OCI-LY7 (cell line): ENCODE data around the gene PRIMPOL. TPM values are rescaled to one million over a fixed set of nuclear protein-coding genes. Genes with fewer than 3 reads are reported as not detected.
"Not testable (repeated sequence)": the region's sequence is repeated elsewhere in the genome, so short reads cannot be mapped to it uniquely, and the experiment has no call there.

Source experiments
- BruUV-seq: library from RNA; stranded (reverse); fragments of 400-500 nt; replicated peaks from 2 replicates; lab custom pipeline; 2021; lab: Mats Ljungman, UMichigan
- CTCF ChIA-PET: fragments of 300-600 bp; sonication (Branson Sonifier 250); formaldehyde crosslinking; loops from one replicate; lab custom pipeline; 2022; ENCODE audit warnings: antibody characterized with exemption; ENCODE audit not compliant: unreplicated experiment; lab: Charles Lee
- POLR2A ChIA-PET: fragments of 300-600 bp; sonication (Branson Sonifier 250); formaldehyde crosslinking; loops from one replicate; lab custom pipeline; 2022; ENCODE audit warnings: antibody characterized with exemption; lab: Charles Lee
- DNase-seq: peaks from one replicate; pipeline ENCODE4 v3.0.0-alpha.2; 2015; ENCODE audit warnings: low spot score
- H2AFZ ChIP-seq: fragments of 200-600 bp; sonication (generic), shearing (Covaris generic); 2 replicates; pipeline ENCODE4 v1.6.1; 2014; ENCODE audit warnings: mild to moderate bottlenecking, antibody characterized with exemption, low read length, moderate library complexity
- H3K27ac ChIP-seq: fragments of 200-600 bp; sonication (generic); 2 replicates; pipeline ENCODE4 v1.5.1; 2014; ENCODE audit warnings: mixed run types, low read depth, mild to moderate bottlenecking, moderate library complexity, low read length, inconsistent platforms; ENCODE audit not compliant: poor library complexity, severe bottlenecking
- H3K36me3 ChIP-seq: fragments of 200-600 bp; sonication (generic); 2 replicates; pipeline ENCODE4 v1.6.1; 2014; ENCODE audit warnings: mild to moderate bottlenecking, antibody characterized with exemption, low read length, moderate library complexity, mixed read lengths; ENCODE audit not compliant: insufficient read depth
- H3K4me1 ChIP-seq: fragments of 200-600 bp; sonication (generic); 2 replicates; pipeline ENCODE4 v1.5.1; 2014; ENCODE audit warnings: mild to moderate bottlenecking, low read length; ENCODE audit not compliant: insufficient read depth, poor library complexity, severe bottlenecking
- H3K4me2 ChIP-seq: fragments of 200-600 bp; sonication (generic); 2 replicates; pipeline ENCODE4 v1.6.1; 2014; ENCODE audit warnings: mild to moderate bottlenecking, low read length
- H3K4me3 ChIP-seq: fragments of 200-600 bp; sonication (generic); 2 replicates; pipeline ENCODE4 v1.5.1; 2014; ENCODE audit warnings: mild to moderate bottlenecking, low read depth, low read length; ENCODE audit not compliant: poor library complexity, severe bottlenecking
- H3K79me2 ChIP-seq: fragments of 200-600 bp; sonication (generic); 2 replicates; pipeline ENCODE4 v1.6.1; 2016; ENCODE audit warnings: low read depth, mild to moderate bottlenecking, low read length, moderate library complexity, mixed read lengths; ENCODE audit not compliant: insufficient read depth
- H3K9me2 ChIP-seq: fragments of 200-600 bp; sonication (generic); 2 replicates; pipeline ENCODE4 v1.6.1; 2016; ENCODE audit warnings: mild to moderate bottlenecking, low read length, mixed read lengths; ENCODE audit not compliant: insufficient read depth
- H3K9me3 ChIP-seq: fragments of 200-600 bp; sonication (generic); 2 replicates; pipeline ENCODE4 v1.6.1; 2014; ENCODE audit warnings: mild to moderate bottlenecking, mixed run types, low read length, mixed read lengths
- H4K20me1 ChIP-seq: fragments of 200-600 bp; sonication (generic); 2 replicates; pipeline ENCODE4 v1.6.1; 2014; ENCODE audit warnings: mild to moderate bottlenecking, antibody characterized with exemption, low read length, moderate library complexity, mixed read lengths; ENCODE audit not compliant: insufficient read depth
- EZH2phosphoT487 ChIP-seq: fragments of 200-600 bp; sonication (generic); IDR thresholded peaks from 2 replicates; pipeline ENCODE4 v1.6.1; 2018; ENCODE audit warnings: low read depth, borderline replicate concordance, mild to moderate bottlenecking, mixed run types, antibody characterized with exemption, low read length, moderate library complexity, mixed read lengths
- intact Hi-C: fragments of 100-400 bp; cut with micrococcal nuclease; formaldehyde crosslinking; loops from one replicate; pipeline ENCODE4 v1.10.0; 2022; ENCODE audit not compliant: unreplicated experiment
- total RNA-seq, 2 experiments: library from RNA; depleted of rRNA in 1 of 2; stranded (reverse); fragments of >200 nt in 1 of 2; shearing (Covaris generic) in 1 of 2; gene quantifications; 2 replicates each; pipeline ENCODE4 v1.2.3, GENCODE V29; 2014 to 2022
- TF ChIP-seq, protein P1 (sequence below): fragments of 200-600 bp; sonication (generic); conservative IDR thresholded peaks from 2 replicates; pipeline ENCODE4 v1.5.1; 2014; ENCODE audit warnings: mild to moderate bottlenecking, antibody characterized with exemption, low read length, moderate library complexity, mixed read lengths

PRIMPOL gene
- total RNA-seq, 2 experiments from 2014 or later, result 8.8 to 23.4 TPM

DNA sequence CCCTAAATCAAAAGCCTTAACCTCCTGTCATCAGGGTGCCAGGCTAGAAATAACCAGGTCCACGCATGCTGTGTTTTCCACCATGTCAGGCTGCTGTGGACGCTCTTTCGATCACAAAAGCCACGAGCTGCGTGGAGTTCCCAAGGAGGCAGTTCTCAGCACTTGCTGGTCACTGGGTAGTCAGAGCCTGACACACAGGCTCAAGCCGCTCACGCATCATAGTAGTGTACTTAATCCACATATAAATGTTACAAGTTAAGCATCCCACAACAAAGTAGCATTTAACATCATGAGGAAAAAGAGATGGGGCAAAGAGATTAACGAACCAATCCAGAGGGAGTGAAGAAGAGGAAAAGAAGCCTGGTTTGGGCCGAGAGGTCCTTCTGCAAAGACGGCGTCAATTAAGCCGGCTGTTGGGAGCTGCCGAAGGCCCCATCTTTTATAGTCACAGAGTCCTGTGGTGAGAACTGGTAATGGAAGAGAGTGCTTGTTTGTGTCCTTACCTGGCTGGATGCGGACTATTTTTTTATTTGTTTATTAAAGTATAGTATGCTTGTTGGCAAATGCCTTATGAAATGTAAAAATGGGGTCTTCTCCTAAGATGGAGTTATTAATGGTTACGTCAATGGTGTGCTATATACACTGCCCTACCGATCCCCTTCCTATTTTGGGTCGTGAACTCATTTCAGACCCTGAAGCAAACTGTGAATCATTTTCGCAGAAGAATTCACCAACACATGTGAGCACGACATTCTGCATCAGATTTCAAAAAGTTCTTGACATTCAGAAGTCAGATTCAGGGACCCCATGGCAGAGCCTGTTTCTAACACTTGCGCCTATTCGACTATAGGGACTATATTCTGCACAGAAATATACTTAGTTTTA is 675 bp downstream of the PRIMPOL start:
- H3K79me2 ChIP-seq, result peaks cover 47% of the 10 kb centered on the region
- peak overlapping the region; percentile 68 for H2AFZ ChIP-seq
- peak overlapping the region; percentile 93 for H3K4me3 ChIP-seq
- ChIA-PET CTCF (interaction anchor here (0.6 kb wide), 9 partner anchors 22 to 666 kb away, joined by 3 to 7 read pairs (median 4); no protein-coding TSS in a partner anchor), POLR2A (interaction anchor here (0.5 to 1.9 kb wide), 18 partner anchors 10 to 1079 kb away, joined by 3 to 18 read pairs (median 3); partner anchors contain the start of gene CENPU)
- peak overlapping the region; percentile 44 for H3K27ac ChIP-seq
- H3K9me2 ChIP-seq, result no peaks in the 10 kb centered on the region
- H3K4me1 ChIP-seq, result peaks cover 36% of the 10 kb centered on the region
- peak overlapping the region; percentile 79 for H3K4me2 ChIP-seq
- TF ChIP-seq, protein P1, sequence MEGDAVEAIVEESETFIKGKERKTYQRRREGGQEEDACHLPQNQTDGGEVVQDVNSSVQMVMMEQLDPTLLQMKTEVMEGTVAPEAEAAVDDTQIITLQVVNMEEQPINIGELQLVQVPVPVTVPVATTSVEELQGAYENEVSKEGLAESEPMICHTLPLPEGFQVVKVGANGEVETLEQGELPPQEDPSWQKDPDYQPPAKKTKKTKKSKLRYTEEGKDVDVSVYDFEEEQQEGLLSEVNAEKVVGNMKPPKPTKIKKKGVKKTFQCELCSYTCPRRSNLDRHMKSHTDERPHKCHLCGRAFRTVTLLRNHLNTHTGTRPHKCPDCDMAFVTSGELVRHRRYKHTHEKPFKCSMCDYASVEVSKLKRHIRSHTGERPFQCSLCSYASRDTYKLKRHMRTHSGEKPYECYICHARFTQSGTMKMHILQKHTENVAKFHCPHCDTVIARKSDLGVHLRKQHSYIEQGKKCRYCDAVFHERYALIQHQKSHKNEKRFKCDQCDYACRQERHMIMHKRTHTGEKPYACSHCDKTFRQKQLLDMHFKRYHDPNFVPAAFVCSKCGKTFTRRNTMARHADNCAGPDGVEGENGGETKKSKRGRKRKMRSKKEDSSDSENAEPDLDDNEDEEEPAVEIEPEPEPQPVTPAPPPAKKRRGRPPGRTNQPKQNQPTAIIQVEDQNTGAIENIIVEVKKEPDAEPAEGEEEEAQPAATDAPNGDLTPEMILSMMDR, result no peak
- no peak for TF ChIP-seq EZH2phosphoT487
- DNase-seq, result peak; percentile 27
- H3K9me3 ChIP-seq, result no peaks in the 10 kb centered on the region
- H3K36me3 ChIP-seq, result peaks cover 28% of the 10 kb centered on the region
- intact Hi-C loops, result loop anchor here (1.0 to 10.0 kb wide), 10 partner anchors 84 to 1542 kb away; partner anchors contain the start of genes CDKN2AIP, CENPU, CYP4V2 and IRF2
- TSS peak; percentile 95 for BruUV-seq
- peaks cover 17% of the 10 kb centered on the region for H4K20me1 ChIP-seq

DNA sequence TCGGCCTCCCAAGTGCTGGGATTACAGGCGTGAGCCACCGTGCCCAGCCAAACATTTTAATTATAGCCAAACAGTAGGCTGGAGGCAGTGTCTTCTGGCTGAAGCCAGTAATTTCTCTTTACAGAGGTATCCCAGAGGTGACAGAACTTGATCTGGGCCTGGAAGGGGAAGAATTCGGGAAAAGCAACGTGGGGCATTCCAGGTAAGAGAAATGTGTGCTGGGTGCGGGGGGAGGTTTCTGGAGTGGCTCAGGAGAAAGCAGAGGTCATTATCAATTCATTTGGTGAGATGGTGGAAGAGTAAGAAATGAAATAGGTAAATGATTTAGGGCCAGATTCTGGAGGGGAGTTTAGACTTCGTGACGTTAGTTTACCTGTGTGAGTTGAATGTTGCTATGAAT is 2.4 kb downstream of the PRIMPOL start:
- intact Hi-C loops, result no loop called here
- no peak overlapping the region for H3K4me2 ChIP-seq
- H2AFZ ChIP-seq, result no peak overlapping the region
- H3K4me3 ChIP-seq, result no peak overlapping the region
- no TSS peak for BruUV-seq
- no peak overlapping the region for H3K27ac ChIP-seq
- ChIA-PET CTCF (no interaction called here), POLR2A (no interaction called here)
- no peaks in the 10 kb centered on the region for H3K9me3 ChIP-seq
- H3K9me2 ChIP-seq, result no peaks in the 10 kb centered on the region
- H3K36me3 ChIP-seq, result peaks cover 16% of the 10 kb centered on the region; the same call in 1 of the 2 replicates
- peaks cover 30% of the 10 kb centered on the region for H3K79me2 ChIP-seq
- peaks cover 12% of the 10 kb centered on the region for H4K20me1 ChIP-seq
- DNase-seq, result no peak
- TF ChIP-seq EZH2phosphoT487, result no peak
- TF ChIP-seq, protein P1, result no peak
- peaks cover 19% of the 10 kb centered on the region for H3K4me1 ChIP-seq

DNA sequence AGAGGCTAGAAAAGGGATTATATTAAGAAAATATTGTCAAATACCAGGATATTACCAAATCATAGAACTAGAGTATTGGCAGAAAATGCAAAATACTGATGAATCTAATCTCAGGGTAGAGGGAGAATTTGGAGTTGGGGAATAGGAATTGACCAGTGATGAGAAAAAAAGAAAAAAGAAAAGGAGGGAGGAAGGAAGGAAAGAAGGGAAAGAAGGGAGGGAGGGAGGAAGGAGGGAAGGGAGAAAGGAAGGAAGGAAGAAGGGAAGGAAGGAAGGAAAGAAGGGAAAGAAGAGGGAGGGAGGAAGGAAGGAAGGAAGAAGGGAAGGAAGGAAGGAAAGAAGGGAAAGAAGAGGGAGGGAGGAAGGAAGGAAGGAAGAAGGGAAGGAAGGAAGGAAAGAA is 3.1 kb downstream of the PRIMPOL start:
- intact Hi-C loops, CTCF ChIA-PET, H3K27ac ChIP-seq: not testable (repeated sequence)

More for the DNA sequence above, 3.1 kb downstream of the PRIMPOL start:
- Histone ChIP-seq H3K79me2 (peaks cover 22% of the 10 kb centered on the region), H3K4me1 (peaks cover 11% of the 10 kb centered on the region)
- POLR2A ChIA-PET, result interaction anchor here (1.2 kb wide), 1 partner anchor 33 kb away, joined by 3 read pairs; no protein-coding TSS in a partner anchor
- not testable (repeated sequence) for H3K36me3 ChIP-seq, H4K20me1 ChIP-seq, H3K9me3 ChIP-seq, H3K9me2 ChIP-seq, H3K4me3 ChIP-seq, BruUV-seq, H2AFZ ChIP-seq, H3K4me2 ChIP-seq, DNase-seq
